Activated naive CD8-positive, alpha-beta T cell treated with anti-CD3 and anti-CD28 coated beads, Interleukin-2, amount 10 ng/mL, durations not matched to agents 7 days and 5 days (primary cell): ENCODE results near the gene AGTRAP. TPM values are rescaled to one million over a fixed set of nuclear protein-coding genes. Genes with fewer than 3 reads are reported as not detected.

Source experiments
- ATAC-seq: fragments of 150-1000 bp; cut with Tn5 transposase; one replicate; pipeline ENCODE4 v1.10.0; 2021; ENCODE audit warnings: low read depth, moderate library complexity
- POLR2A ChIA-PET: fragments of 350-600 bp; sonication (Branson Sonifier 250); formaldehyde crosslinking; loops from one replicate; lab custom pipeline; 2021; ENCODE audit warnings: antibody characterized with exemption; lab: Charles Lee
- DNase-seq: peaks from one replicate; pipeline ENCODE4 v3.0.0; 2021
- H3K27ac Mint-ChIP-seq: one replicate; pipeline ENCODE4 v1.8.0; 2022; ENCODE audit warnings: mild to moderate bottlenecking, mixed read lengths
- H3K27me3 Mint-ChIP-seq: one replicate; pipeline ENCODE4 v1.8.0; 2022; ENCODE audit warnings: mild to moderate bottlenecking, moderate library complexity, mixed read lengths
- H3K36me3 Mint-ChIP-seq: one replicate; pipeline ENCODE4 v1.8.0; 2021; ENCODE audit warnings: mild to moderate bottlenecking, mixed read lengths
- H3K4me1 Mint-ChIP-seq: one replicate; pipeline ENCODE4 v1.8.0; 2021; ENCODE audit warnings: mixed read lengths
- H3K4me3 Mint-ChIP-seq: one replicate; pipeline ENCODE4 v1.8.0; 2022; ENCODE audit warnings: mild to moderate bottlenecking, moderate library complexity, mixed read lengths
- H3K9me3 Mint-ChIP-seq: one replicate; pipeline ENCODE4 v1.8.0; 2021; ENCODE audit warnings: mixed read lengths
- total RNA-seq, 2 experiments: library from RNA; stranded (reverse); gene quantifications; one replicate each; pipeline ENCODE4 v1.2.3, GENCODE V29; 2021

AGTRAP gene
- total RNA-seq, 2 experiments from 2014 or later = 53.8 to 56.4 TPM

- POLR2A ChIA-PET = no interaction called here
- ATAC-seq = peak; percentile 73
- H3K27ac Mint-ChIP-seq = peak within 1 kb of the TSS; percentile 8
- DNase-seq = peak; percentile 64
- peaks cover 30% of the 10 kb centered on the region for H3K27me3 Mint-ChIP-seq
- H3K4me3 Mint-ChIP-seq = no peak within 1 kb of the TSS
- H3K4me1 Mint-ChIP-seq = peaks cover 2% of the 10 kb centered on the region
- no peaks in the 10 kb centered on the region for H3K36me3 Mint-ChIP-seq
- no peaks in the 10 kb centered on the region for H3K9me3 Mint-ChIP-seq
Observed at GRCh38 chr1:11761988-11762406, 26.1 kb downstream of the AGTRAP start, which contains the start of gene C1orf167. C1orf167 (plus strand) TSS chr1:11762193; CDS start chr1:11764401, 2,208 bp downstream.

- peaks cover 2% of the 10 kb centered on the region for H3K4me1 Mint-ChIP-seq
- no peaks in the 10 kb centered on the region for H3K36me3 Mint-ChIP-seq
- POLR2A ChIA-PET = interaction anchor here (1.4 kb wide), 1 partner anchor 45 kb away, joined by 3 read pairs; no protein-coding TSS in a partner anchor
- no peak for DNase-seq
- H3K27ac Mint-ChIP-seq = no peak overlapping the region
- peaks cover 32% of the 10 kb centered on the region for H3K27me3 Mint-ChIP-seq
- ATAC-seq = no peak
- no peaks in the 10 kb centered on the region for H3K9me3 Mint-ChIP-seq
- no peak overlapping the region for H3K4me3 Mint-ChIP-seq
Observed at GRCh38 chr1:11764115-11764514, 28.2 kb downstream of the AGTRAP start.

- no peaks in the 10 kb centered on the region for H3K36me3 Mint-ChIP-seq
- no peak overlapping the region for H3K27ac Mint-ChIP-seq
- no peaks in the 10 kb centered on the region for H3K4me1 Mint-ChIP-seq
- H3K27me3 Mint-ChIP-seq = peaks cover 31% of the 10 kb centered on the region
- POLR2A ChIA-PET = interaction anchor here (1.4 kb wide), 1 partner anchor 45 kb away, joined by 3 read pairs; no protein-coding TSS in a partner anchor
- no peak overlapping the region for H3K4me3 Mint-ChIP-seq
- no peak for ATAC-seq
- DNase-seq = no peak
- no peaks in the 10 kb centered on the region for H3K9me3 Mint-ChIP-seq
Observed at GRCh38 chr1:11764519-11764918, 28.6 kb downstream of the AGTRAP start.

GRCh38 chr1:11765661-11766428 lies 29.9 kb downstream of the AGTRAP start:
- POLR2A ChIA-PET = no interaction called here
- no peaks in the 10 kb centered on the region for H3K9me3 Mint-ChIP-seq
- ATAC-seq (no peak), DNase-seq (no peak)
- no peak overlapping the region for H3K4me3 Mint-ChIP-seq
- no peak overlapping the region for H3K27ac Mint-ChIP-seq
- H3K36me3 Mint-ChIP-seq = no peaks in the 10 kb centered on the region
- peaks cover 23% of the 10 kb centered on the region for H3K27me3 Mint-ChIP-seq
- H3K4me1 Mint-ChIP-seq = no peaks in the 10 kb centered on the region

GRCh38 chr1:11766429-11766776 lies 30.5 kb downstream of the AGTRAP start:
- Mint-ChIP-seq H3K27me3 (peaks cover 17% of the 10 kb centered on the region), H3K9me3 (no peaks in the 10 kb centered on the region), H3K4me1 (no peaks in the 10 kb centered on the region), H3K27ac (no peak overlapping the region), H3K4me3 (no peak overlapping the region), H3K36me3 (no peaks in the 10 kb centered on the region)
- DNase-seq = no peak
- POLR2A ChIA-PET = no interaction called here
- ATAC-seq = no peak

- ATAC-seq (no peak), DNase-seq (no peak)
- no peak overlapping the region for H3K4me3 Mint-ChIP-seq
- POLR2A ChIA-PET = no interaction called here
- no peaks in the 10 kb centered on the region for H3K36me3 Mint-ChIP-seq
- H3K27ac Mint-ChIP-seq = no peak overlapping the region
- H3K9me3 Mint-ChIP-seq = no peaks in the 10 kb centered on the region
- no peaks in the 10 kb centered on the region for H3K4me1 Mint-ChIP-seq
- H3K27me3 Mint-ChIP-seq = peaks cover 9% of the 10 kb centered on the region
Observed at GRCh38 chr1:11767922-11768704, 32.2 kb downstream of the AGTRAP start.

- no peaks in the 10 kb centered on the region for H3K9me3 Mint-ChIP-seq
- H3K36me3 Mint-ChIP-seq = no peaks in the 10 kb centered on the region
- H3K4me1 Mint-ChIP-seq = no peaks in the 10 kb centered on the region
- ATAC-seq (no peak), DNase-seq (no peak)
- H3K4me3 Mint-ChIP-seq = no peak overlapping the region
- POLR2A ChIA-PET = no interaction called here
- H3K27ac Mint-ChIP-seq = no peak overlapping the region
- H3K27me3 Mint-ChIP-seq = peaks cover 5% of the 10 kb centered on the region
Observed at GRCh38 chr1:11768821-11769220, 32.9 kb downstream of the AGTRAP start.

GRCh38 chr1:11769274-11769673 lies 33.3 kb downstream of the AGTRAP start:
- Mint-ChIP-seq H3K36me3 (no peaks in the 10 kb centered on the region), H3K9me3 (no peaks in the 10 kb centered on the region), H3K4me1 (no peaks in the 10 kb centered on the region), H3K27ac (no peak overlapping the region), H3K4me3 (no peak overlapping the region), H3K27me3 (peaks cover 5% of the 10 kb centered on the region)
- DNase-seq (no peak), ATAC-seq (no peak)
- POLR2A ChIA-PET = no interaction called here

GRCh38 chr1:11770011-11770410 lies 34.1 kb downstream of the AGTRAP start:
- Mint-ChIP-seq H3K27me3 (peaks cover 5% of the 10 kb centered on the region), H3K36me3 (no peaks in the 10 kb centered on the region), H3K27ac (no peak overlapping the region), H3K9me3 (no peaks in the 10 kb centered on the region), H3K4me3 (no peak overlapping the region), H3K4me1 (no peaks in the 10 kb centered on the region)
- POLR2A ChIA-PET = no interaction called here
- ATAC-seq (no peak), DNase-seq (no peak)

- H3K27me3 Mint-ChIP-seq = peaks cover 5% of the 10 kb centered on the region
- no peak overlapping the region for H3K4me3 Mint-ChIP-seq
- no peaks in the 10 kb centered on the region for H3K4me1 Mint-ChIP-seq
- no peaks in the 10 kb centered on the region for H3K9me3 Mint-ChIP-seq
- no peak for DNase-seq
- POLR2A ChIA-PET = no interaction called here
- H3K36me3 Mint-ChIP-seq = no peaks in the 10 kb centered on the region
- no peak overlapping the region for H3K27ac Mint-ChIP-seq
- ATAC-seq = no peak
Observed at GRCh38 chr1:11771481-11772043, 35.6 kb downstream of the AGTRAP start.

- H3K4me3 Mint-ChIP-seq = no peak overlapping the region
- POLR2A ChIA-PET = no interaction called here
- no peaks in the 10 kb centered on the region for H3K4me1 Mint-ChIP-seq
- H3K9me3 Mint-ChIP-seq = no peaks in the 10 kb centered on the region
- DNase-seq (no peak), ATAC-seq (no peak)
- peaks cover 3% of the 10 kb centered on the region for H3K27me3 Mint-ChIP-seq
- H3K27ac Mint-ChIP-seq = no peak overlapping the region
- no peaks in the 10 kb centered on the region for H3K36me3 Mint-ChIP-seq
Observed at GRCh38 chr1:11772458-11772857, 36.5 kb downstream of the AGTRAP start.

GRCh38 chr1:11774753-11775152 lies 38.8 kb downstream of the AGTRAP start:
- DNase-seq = no peak
- Mint-ChIP-seq H3K4me1 (no peaks in the 10 kb centered on the region), H3K36me3 (no peaks in the 10 kb centered on the region), H3K27me3 (peaks cover 2% of the 10 kb centered on the region), H3K27ac (no peak overlapping the region), H3K9me3 (no peaks in the 10 kb centered on the region), H3K4me3 (no peak overlapping the region)
- POLR2A ChIA-PET = interaction anchor here (0.8 kb wide), 1 partner anchor 133 kb away, joined by 3 read pairs; no protein-coding TSS in a partner anchor
- no peak for ATAC-seq

GRCh38 chr1:11777658-11778322 lies 41.9 kb downstream of the AGTRAP start:
- POLR2A ChIA-PET = interaction anchor here (0.6 kb wide), 1 partner anchor 364 kb away, joined by 4 read pairs; no protein-coding TSS in a partner anchor
- H3K27ac Mint-ChIP-seq = no peak overlapping the region
- H3K9me3 Mint-ChIP-seq = no peaks in the 10 kb centered on the region

More at GRCh38 chr1:11777658-11778322, 41.9 kb downstream of the AGTRAP start:
- H3K27me3 Mint-ChIP-seq = peaks cover 4% of the 10 kb centered on the region
- DNase-seq = no peak
- H3K36me3 Mint-ChIP-seq = no peaks in the 10 kb centered on the region
- H3K4me1 Mint-ChIP-seq = no peaks in the 10 kb centered on the region
- no peak for ATAC-seq
- no peak overlapping the region for H3K4me3 Mint-ChIP-seq
